ENCODE results near the gene ASB11. TPM values are rescaled to one million over a fixed set of nuclear protein-coding genes. Genes with fewer than 3 reads are reported as not detected.

Gene ASB11
- total RNA-seq, 4 donors from 2014 or later: 0.55 to 1.8 (median 1.7) TPM; not detected in 1

GRCh38 chrX:15335135-15336022 is 19.9 kb upstream of the ASB11 start, which contains the start of gene PIGA:
TSS of gene PIGA (minus strand) at chrX:15335523. CDS start at chrX:15331930, 3,593 bp downstream.
- peak within 1 kb of the TSS; percentile 55 for H3K4me3 ChIP-seq (ENCODE audit: low read depth, poor library complexity, severe bottlenecking)
- DNase-seq (ENCODE audit: low spot score in 2 of 2): peak; percentile 93 to 98
- TF ChIP-seq POLR2A (IDR thresholded peaks at IDR 0.05): no peak
- TF ChIP-seq CTCF (IDR thresholded peaks at IDR 0.05): no peak
- intact Hi-C loops (cut with DNase I; ENCODE audit: low total_unique reads): no loop called here
- 1 to 37% methylated on average over 34 to 64 of the region's 72 CpGs for WGBS, 2 donors

GRCh38 chrX:15334561-15334960 is 19.1 kb upstream of the ASB11 start:
- no peak for DNase-seq (ENCODE audit: low spot score in 2 of 2)
- peak overlapping the region; percentile 55 for H3K4me3 ChIP-seq (ENCODE audit: low read depth, poor library complexity, severe bottlenecking)
- WGBS, 2 donors: 9 to 50% methylated on average over 7 of the region's 7 CpGs
- intact Hi-C loops (cut with DNase I; ENCODE audit: low total_unique reads): no loop called here
- TF ChIP-seq CTCF (IDR thresholded peaks at IDR 0.05) (no peak), POLR2A (IDR thresholded peaks at IDR 0.05) (no peak)

GRCh38 chrX:15328821-15329220 is 13.4 kb upstream of the ASB11 start:
- intact Hi-C loops (cut with DNase I; ENCODE audit: low total_unique reads): no loop called here
- H3K4me3 ChIP-seq (ENCODE audit: low read depth, poor library complexity, severe bottlenecking): no peak overlapping the region
- 12 to 37% methylated on average over 2 of the region's 2 CpGs for WGBS, 2 donors
- DNase-seq (ENCODE audit: low spot score in 2 of 2): no peak
- TF ChIP-seq POLR2A (IDR thresholded peaks at IDR 0.05) (no peak), CTCF (IDR thresholded peaks at IDR 0.05) (no peak)

- H3K4me3 ChIP-seq (ENCODE audit: low read depth, poor library complexity, severe bottlenecking): no peak overlapping the region
- intact Hi-C loops (cut with DNase I; ENCODE audit: low total_unique reads): no loop called here
- no peak for TF ChIP-seq POLR2A (IDR thresholded peaks at IDR 0.05)
- DNase-seq (ENCODE audit: low spot score in 2 of 2): no peak
- WGBS, 2 donors: 55 to 57% methylated on average over 3 of the region's 3 CpGs
Measured at GRCh38 chrX:15328131-15328530, 12.7 kb upstream of the ASB11 start.

- no peak for DNase-seq (ENCODE audit: low spot score in 2 of 2)
- intact Hi-C loops (cut with DNase I; ENCODE audit: low total_unique reads): no loop called here
- 78 to 82% methylated on average over 5 of the region's 5 CpGs for WGBS, 2 donors
- H3K4me3 ChIP-seq (ENCODE audit: low read depth, poor library complexity, severe bottlenecking): no peak overlapping the region
- no peak for TF ChIP-seq POLR2A (IDR thresholded peaks at IDR 0.05)
- no peak for TF ChIP-seq CTCF (IDR thresholded peaks at IDR 0.05)
Measured at GRCh38 chrX:15322472-15322871, 7.0 kb upstream of the ASB11 start.

- DNase-seq (ENCODE audit: low spot score in 2 of 2): no peak
- no peak overlapping the region for H3K4me3 ChIP-seq (ENCODE audit: low read depth, poor library complexity, severe bottlenecking)
- TF ChIP-seq CTCF (IDR thresholded peaks at IDR 0.05) (no peak), POLR2A (IDR thresholded peaks at IDR 0.05) (no peak)
- intact Hi-C loops (cut with DNase I; ENCODE audit: low total_unique reads): no loop called here
- whole genome bisulfite sequencing, 2 donors: 65 to 89% methylated on average over 3 of the region's 3 CpGs
Measured at GRCh38 chrX:15322072-15322471, 6.6 kb upstream of the ASB11 start.

All from lower leg skin (tissue), 4 donors.